GM10266 (cell line): ENCODE data around the gene TPBGL.

ENCODE experiments used
- DNase-seq: peaks from one replicate; pipeline ENCODE4 v3.0.0; 2012; ENCODE audit errors: extremely low spot score
- TF ChIP-seq, protein P1 (sequence below): IDR thresholded peaks from 2 replicates; pipeline ENCODE4 v1.5.1; 2012; ENCODE audit warnings: mild to moderate bottlenecking, low read depth; ENCODE audit not compliant: control insufficient read depth, insufficient read depth; ENCODE audit errors: missing control alignments

The TPBGL gene, protein sequence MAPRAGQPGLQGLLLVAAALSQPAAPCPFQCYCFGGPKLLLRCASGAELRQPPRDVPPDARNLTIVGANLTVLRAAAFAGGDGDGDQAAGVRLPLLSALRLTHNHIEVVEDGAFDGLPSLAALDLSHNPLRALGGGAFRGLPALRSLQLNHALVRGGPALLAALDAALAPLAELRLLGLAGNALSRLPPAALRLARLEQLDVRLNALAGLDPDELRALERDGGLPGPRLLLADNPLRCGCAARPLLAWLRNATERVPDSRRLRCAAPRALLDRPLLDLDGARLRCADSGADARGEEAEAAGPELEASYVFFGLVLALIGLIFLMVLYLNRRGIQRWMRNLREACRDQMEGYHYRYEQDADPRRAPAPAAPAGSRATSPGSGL

DNA sequence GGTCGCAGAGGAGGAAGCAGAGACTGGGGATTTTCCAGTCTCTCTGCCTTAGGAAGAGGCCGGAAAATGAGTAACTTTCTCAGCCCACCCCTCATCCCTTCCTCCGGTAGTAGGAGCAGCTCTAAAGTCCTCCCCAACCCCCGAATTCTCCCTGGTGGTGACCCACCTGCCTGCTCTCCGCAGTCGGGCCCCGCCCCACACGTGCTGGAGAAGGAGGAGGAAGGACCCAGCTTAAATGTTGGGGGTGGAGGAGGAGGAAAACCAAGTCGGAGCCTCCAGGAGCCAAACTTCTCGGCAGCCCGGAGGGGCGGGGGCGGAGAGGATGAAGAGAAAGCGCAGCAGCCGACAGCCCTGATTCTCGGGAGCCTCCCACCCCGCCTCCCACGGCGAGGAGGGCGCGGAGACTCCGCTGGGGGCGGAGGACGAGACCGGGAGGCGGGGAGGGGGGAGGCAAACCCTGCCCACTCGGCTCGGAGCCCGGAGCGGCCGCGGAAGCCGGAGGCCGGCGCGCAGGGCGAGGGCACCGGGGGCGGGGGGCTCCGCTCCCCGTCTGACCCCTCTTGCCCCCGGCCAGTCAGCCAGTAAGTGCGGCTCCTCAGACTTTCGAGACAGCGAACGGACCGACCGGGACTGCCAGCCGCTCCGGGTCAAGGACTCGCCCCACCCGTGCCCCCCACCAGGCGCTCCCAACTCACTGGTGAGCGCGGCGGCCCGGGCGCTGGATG is at the start of gene TPBGL:
Gene TPBGL (plus strand): TSS at position 464 of the 725 bp plus-strand sequence. CDS start 276 bp downstream, outside the sequence.
- TF ChIP-seq, protein P1, sequence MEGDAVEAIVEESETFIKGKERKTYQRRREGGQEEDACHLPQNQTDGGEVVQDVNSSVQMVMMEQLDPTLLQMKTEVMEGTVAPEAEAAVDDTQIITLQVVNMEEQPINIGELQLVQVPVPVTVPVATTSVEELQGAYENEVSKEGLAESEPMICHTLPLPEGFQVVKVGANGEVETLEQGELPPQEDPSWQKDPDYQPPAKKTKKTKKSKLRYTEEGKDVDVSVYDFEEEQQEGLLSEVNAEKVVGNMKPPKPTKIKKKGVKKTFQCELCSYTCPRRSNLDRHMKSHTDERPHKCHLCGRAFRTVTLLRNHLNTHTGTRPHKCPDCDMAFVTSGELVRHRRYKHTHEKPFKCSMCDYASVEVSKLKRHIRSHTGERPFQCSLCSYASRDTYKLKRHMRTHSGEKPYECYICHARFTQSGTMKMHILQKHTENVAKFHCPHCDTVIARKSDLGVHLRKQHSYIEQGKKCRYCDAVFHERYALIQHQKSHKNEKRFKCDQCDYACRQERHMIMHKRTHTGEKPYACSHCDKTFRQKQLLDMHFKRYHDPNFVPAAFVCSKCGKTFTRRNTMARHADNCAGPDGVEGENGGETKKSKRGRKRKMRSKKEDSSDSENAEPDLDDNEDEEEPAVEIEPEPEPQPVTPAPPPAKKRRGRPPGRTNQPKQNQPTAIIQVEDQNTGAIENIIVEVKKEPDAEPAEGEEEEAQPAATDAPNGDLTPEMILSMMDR: no peak
- no peak for DNase-seq

DNA sequence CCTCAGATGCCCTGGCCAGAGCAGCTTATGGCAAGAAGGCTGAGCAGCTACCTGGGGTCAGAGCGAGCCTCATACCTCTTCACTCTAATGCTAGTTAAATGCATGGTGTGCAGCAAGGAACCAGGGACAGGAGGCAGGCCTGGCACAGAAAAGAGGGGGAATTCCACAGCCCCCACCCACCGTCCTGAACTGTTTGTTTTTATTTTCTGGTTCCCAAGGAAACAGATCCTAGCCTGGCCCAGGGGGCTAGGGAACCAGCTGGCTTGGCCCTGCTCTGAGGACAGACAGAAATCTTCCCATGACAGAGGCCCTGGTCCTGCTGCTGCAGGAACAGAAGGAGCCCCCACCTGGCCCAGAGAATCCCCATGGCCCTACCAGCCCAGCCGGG is 49.2 kb upstream of the TPBGL start:
- TF ChIP-seq, protein P1: no peak
- no peak for DNase-seq

DNA sequence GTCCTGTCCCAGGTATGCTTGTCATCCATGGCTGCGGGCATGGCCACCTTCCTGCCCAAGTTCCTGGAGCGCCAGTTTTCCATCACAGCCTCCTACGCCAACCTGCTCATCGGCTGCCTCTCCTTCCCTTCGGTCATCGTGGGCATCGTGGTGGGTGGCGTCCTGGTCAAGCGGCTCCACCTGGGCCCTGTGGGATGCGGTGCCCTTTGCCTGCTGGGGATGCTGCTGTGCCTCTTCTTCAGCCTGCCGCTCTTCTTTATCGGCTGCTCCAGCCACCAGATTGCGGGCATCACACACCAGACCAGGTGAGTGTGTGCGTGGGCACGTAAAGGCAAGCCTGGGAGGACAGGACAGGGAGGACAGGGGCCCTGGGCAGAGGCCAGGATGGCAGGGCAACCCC is 47.3 kb upstream of the TPBGL start:
- TF ChIP-seq, protein P1: no peak
- no peak for DNase-seq

DNA sequence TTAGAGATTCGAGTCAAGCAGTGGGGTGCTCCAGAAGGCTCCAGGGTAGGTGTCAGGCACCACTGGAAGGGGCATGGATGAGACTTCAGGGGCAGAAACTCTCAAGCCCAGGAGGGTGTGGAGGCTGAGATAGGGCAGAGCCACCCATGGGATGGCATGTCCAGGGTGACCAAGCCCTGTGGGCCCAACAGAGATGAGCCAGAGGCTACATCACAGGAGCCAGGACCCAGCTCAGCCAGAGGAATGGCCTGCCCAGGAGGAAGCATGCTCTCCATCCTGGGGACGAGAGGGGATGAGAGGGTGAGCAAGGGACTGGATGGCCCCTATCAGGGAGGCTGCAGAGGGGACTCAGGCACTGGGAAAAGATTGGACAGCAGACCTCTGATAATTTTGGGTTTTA is 46.9 kb upstream of the TPBGL start:
- DNase-seq: no peak
- TF ChIP-seq, protein P1: no peak

DNA sequence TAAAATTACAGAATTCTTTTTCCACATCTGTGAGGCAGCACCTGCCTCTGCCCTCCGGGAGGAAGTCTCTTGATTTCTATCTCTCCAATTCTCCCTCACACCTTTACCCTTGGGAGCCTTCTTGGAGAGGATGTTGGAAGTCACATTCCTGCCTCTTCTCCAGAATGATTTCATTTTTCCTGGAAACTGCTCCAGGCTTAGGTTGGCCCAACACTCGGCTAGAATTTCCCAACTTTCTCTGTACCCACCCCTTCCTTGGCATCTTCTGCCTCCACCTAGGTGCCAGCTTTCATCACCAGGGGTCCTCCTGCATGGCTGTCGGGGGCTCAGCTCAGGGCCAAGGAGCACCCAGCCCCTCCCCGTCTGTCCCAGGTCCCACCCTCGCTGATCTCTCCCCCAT is 46.4 kb upstream of the TPBGL start:
- no peak for DNase-seq
- TF ChIP-seq, protein P1: no peak

DNA sequence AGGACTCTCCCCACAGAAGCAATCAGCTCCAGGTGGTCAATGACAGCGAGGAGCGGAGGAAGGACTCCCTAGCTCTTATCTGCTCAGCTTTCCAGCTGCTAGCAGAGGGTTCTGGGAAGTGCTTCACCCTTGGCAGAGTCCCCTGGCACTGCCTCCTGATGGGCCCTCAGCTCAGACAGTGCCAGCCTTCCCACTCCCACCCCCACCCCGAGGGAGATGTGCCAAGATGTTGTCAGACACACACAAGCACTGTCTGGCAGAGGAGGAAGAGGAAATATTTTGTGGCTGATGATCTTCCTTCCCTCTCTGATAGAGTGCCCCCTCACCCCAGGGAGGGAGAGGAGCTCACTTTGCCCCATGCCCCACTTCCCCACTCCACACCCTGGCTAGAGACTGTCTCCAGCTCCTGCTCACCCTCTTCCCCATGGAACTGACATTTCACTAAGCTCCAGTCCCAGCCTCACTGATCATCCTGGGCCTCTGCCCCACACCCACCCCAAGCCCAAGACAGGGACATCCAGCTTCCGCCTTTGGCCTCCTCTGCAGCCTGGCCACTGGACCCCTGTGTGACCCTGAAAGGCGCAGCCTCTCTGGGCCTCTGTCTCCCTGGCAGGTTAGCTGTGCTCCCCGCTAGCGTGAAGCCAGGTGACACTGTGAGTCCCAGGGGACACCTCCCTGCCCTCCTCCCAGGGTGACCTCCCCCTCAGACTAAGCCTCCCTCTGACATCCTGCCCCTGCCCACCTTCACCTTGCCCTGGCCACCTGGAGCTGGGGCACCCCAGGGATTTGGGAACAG is 45.2 kb upstream of the TPBGL start:
- DNase-seq: no peak
- TF ChIP-seq, protein P1: no peak
